ENCODE results near the gene TBC1D9. TPM values are rescaled to one million over a fixed set of nuclear protein-coding genes. Genes with fewer than 3 reads are reported as not detected.

The TBC1D9 gene
- polyA plus RNA-seq, 3 donors, result 13.6 to 33.5 (median 21.0) TPM

DNA sequence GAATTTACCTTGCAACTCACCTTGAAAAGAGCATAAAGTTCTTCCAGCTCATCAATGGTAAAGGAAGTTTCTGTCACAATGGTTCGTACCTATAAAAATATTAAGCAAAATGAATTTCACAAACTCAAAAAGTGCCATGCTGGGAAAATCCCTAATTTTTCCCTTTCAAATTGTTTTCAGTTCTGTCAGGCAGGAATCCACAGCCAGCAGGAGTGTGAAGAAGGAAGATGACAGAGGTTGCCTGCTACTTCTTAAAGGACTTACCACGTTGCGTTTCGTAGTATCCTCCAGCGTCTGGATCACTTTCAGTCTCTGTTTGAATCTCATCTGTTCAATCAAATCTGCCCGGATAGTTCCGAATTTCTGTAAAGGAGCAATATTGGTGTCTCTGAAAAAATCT is 117.1 kb downstream of the TBC1D9 start:
- no peak for DNase-seq

DNA sequence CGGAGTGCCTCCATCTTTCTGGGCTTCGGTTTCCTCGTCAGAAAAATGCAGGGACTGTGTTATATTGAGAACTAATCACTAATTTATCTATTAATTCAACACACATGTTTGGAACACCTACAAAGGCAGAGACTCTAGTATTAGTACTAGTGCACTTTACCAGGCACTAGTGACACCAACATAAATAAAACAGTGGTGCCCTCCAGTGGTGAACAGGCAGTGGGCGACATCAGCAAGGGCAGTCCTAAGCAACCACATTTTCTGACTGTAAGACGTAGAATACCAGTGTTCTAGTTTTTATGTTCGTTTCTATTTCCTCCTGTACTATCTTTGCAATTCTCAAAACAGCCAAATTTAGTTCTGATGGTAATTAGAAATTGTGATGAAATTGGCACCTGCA is 118.3 kb downstream of the TBC1D9 start:
- Mint-ChIP-seq H3K4me1 (no peaks in the 10 kb centered on the region), H3K9me3 (peaks cover 0 to 2% (median 0%) of the 10 kb centered on the region in 7 donors), H3K27me3 (ENCODE audit: low read depth in 3 of 3) (peaks cover 0 to 2% (median 0%) of the 10 kb centered on the region in 3 donors), H3K4me3 (no peak overlapping the region), H3K36me3 (peaks cover 48 to 67% of the 10 kb centered on the region in 2 donors), H3K27ac (no peak overlapping the region)
- Histone ChIP-seq H3K4me3 (replicated peaks in 1 of 3; ENCODE audit: low read depth in 2 of 3, low read length in 3 of 3) (no peak overlapping the region), H3K4me1 (ENCODE audit: control insufficient read depth in 1 of 2, insufficient read depth in 2 of 2, low read length in 2 of 2) (no peaks in the 10 kb centered on the region), H4K20me1 (ENCODE audit: insufficient read depth, low read length) (peaks cover 25% of the 10 kb centered on the region), H3K79me2 (ENCODE audit: insufficient read depth, low read length) (no peaks in the 10 kb centered on the region), H3K27me3 (ENCODE audit: control insufficient read depth in 2 of 2, insufficient read depth in 2 of 2, low read length in 2 of 2) (no peaks in the 10 kb centered on the region), H3K27ac (ENCODE audit: low read depth in 1 of 2, low read length in 2 of 2) (no peak overlapping the region), H3K36me3 (replicated peaks in 1 of 2; ENCODE audit: control insufficient read depth in 1 of 2, insufficient read depth in 2 of 2, low read length in 2 of 2) (peaks cover 22 to 69% of the 10 kb centered on the region in 2 donors), H3K9ac (ENCODE audit: insufficient read depth, low read length, poor library complexity, severe bottlenecking) (no peak overlapping the region), H3K4me2 (replicated peaks; ENCODE audit: extremely low read depth, low read length, poor library complexity, severe bottlenecking) (no peak overlapping the region), H2AFZ (ENCODE audit: insufficient read depth, low read depth, low read length, poor library complexity, severe bottlenecking) (no peak overlapping the region), H3K9me3 (replicated peaks in 1 of 2; ENCODE audit: control insufficient read depth in 1 of 2, insufficient read depth in 1 of 2, low read length in 2 of 2) (no peaks in the 10 kb centered on the region)
- intact Hi-C loops (cut with micrococcal nuclease), result no loop called here
- TF ChIP-seq, protein P1, sequence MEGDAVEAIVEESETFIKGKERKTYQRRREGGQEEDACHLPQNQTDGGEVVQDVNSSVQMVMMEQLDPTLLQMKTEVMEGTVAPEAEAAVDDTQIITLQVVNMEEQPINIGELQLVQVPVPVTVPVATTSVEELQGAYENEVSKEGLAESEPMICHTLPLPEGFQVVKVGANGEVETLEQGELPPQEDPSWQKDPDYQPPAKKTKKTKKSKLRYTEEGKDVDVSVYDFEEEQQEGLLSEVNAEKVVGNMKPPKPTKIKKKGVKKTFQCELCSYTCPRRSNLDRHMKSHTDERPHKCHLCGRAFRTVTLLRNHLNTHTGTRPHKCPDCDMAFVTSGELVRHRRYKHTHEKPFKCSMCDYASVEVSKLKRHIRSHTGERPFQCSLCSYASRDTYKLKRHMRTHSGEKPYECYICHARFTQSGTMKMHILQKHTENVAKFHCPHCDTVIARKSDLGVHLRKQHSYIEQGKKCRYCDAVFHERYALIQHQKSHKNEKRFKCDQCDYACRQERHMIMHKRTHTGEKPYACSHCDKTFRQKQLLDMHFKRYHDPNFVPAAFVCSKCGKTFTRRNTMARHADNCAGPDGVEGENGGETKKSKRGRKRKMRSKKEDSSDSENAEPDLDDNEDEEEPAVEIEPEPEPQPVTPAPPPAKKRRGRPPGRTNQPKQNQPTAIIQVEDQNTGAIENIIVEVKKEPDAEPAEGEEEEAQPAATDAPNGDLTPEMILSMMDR (IDR thresholded peaks at IDR 0.05), result peak; percentile 47
- no CpG with 5 or more reads among the region's 6 CpGs for WGBS (ENCODE audit: insufficient coverage)
- peak in 1 of 3 donors; percentile 6 for DNase-seq

More for the DNA sequence above, 117.1 kb downstream of the TBC1D9 start:
- WGBS (ENCODE audit: insufficient coverage), result 95% methylated on average over 6 of the region's 7 CpGs
- intact Hi-C loops (cut with micrococcal nuclease), result no loop called here
- Histone ChIP-seq H3K27ac (ENCODE audit: low read depth in 1 of 2, low read length in 2 of 2) (no peak overlapping the region), H3K4me3 (replicated peaks in 1 of 3; ENCODE audit: low read depth in 2 of 3, low read length in 3 of 3) (no peak overlapping the region), H3K9ac (ENCODE audit: insufficient read depth, low read length, poor library complexity, severe bottlenecking) (no peak overlapping the region), H3K27me3 (ENCODE audit: control insufficient read depth in 2 of 2, insufficient read depth in 2 of 2, low read length in 2 of 2) (no peaks in the 10 kb centered on the region), H2AFZ (ENCODE audit: insufficient read depth, low read depth, low read length, poor library complexity, severe bottlenecking) (no peak overlapping the region), H3K4me2 (replicated peaks; ENCODE audit: extremely low read depth, low read length, poor library complexity, severe bottlenecking) (no peak overlapping the region), H3K4me1 (ENCODE audit: control insufficient read depth in 1 of 2, insufficient read depth in 2 of 2, low read length in 2 of 2) (no peaks in the 10 kb centered on the region), H3K36me3 (replicated peaks in 1 of 2; ENCODE audit: control insufficient read depth in 1 of 2, insufficient read depth in 2 of 2, low read length in 2 of 2) (peaks cover 27 to 69% of the 10 kb centered on the region in 2 donors), H3K79me2 (ENCODE audit: insufficient read depth, low read length) (no peaks in the 10 kb centered on the region), H4K20me1 (ENCODE audit: insufficient read depth, low read length) (peaks cover 25% of the 10 kb centered on the region), H3K9me3 (replicated peaks in 1 of 2; ENCODE audit: control insufficient read depth in 1 of 2, insufficient read depth in 1 of 2, low read length in 2 of 2) (no peaks in the 10 kb centered on the region)
- H3K9me3 Mint-ChIP-seq, result peaks cover 0 to 2% (median 0%) of the 10 kb centered on the region in 7 donors
- peaks cover 0 to 2% (median 0%) of the 10 kb centered on the region in 3 donors for H3K27me3 Mint-ChIP-seq (ENCODE audit: low read depth in 3 of 3)
- H3K4me1 Mint-ChIP-seq, result no peaks in the 10 kb centered on the region
- peaks cover 48 to 70% of the 10 kb centered on the region in 2 donors for H3K36me3 Mint-ChIP-seq
- no peak overlapping the region for H3K4me3 Mint-ChIP-seq
- TF ChIP-seq, protein P1 (IDR thresholded peaks at IDR 0.05), result no peak
- H3K27ac Mint-ChIP-seq, result no peak overlapping the region

Data from CD14-positive monocyte (primary cell).